Sigmoid colon (tissue), 3 donors: ENCODE data around the gene FAM227A.

Source experiments
- CTCF ChIP-seq, 4 experiments: fragments of 450-650 bp in 3 of 4; fragments of 200-600 bp in 1 of 4; IDR thresholded peaks; one replicate each; pipeline ENCODE4 v1.5.1; 2016 to 2019; ENCODE audit warnings: antibody characterized with exemption in 4 of 4, mild to moderate bottlenecking in 3 of 4, moderate library complexity in 2 of 4
- POLR2A ChIP-seq, 2 donors: fragments of 450-650 bp; IDR thresholded peaks; one replicate each; pipeline ENCODE4 v1.6.1; 2016; ENCODE audit warnings: antibody characterized with exemption in 2 of 2, mild to moderate bottlenecking in 2 of 2, moderate library complexity in 2 of 2

- TF ChIP-seq POLR2A (IDR thresholded peaks at IDR 0.05) = no peak
- TF ChIP-seq CTCF (IDR thresholded peaks at IDR 0.05) = peak in 3 of 4 experiments; percentile 20 to 41 (median 34)
Observed at GRCh38 chr22:38572065-38572464, 84.1 kb downstream of the FAM227A start.
